Measurements from ENCODE around the gene RASSF10.
"Not testable (repeated sequence)": the region's sequence is repeated elsewhere in the genome, so short reads cannot be mapped to it uniquely, and the experiment has no call there.

RASSF10 gene

GRCh38 chr11:13029872-13030271 lies 20.8 kb downstream of the RASSF10 start:
- DNase-seq = no peak

- DNase-seq = no peak
These were observed 21.7 kb downstream of the RASSF10 start for GRCh38 chr11:13030857-13031256.

GRCh38 chr11:13031349-13031748 lies 22.2 kb downstream of the RASSF10 start:
- DNase-seq = no peak

- DNase-seq = no peak
These were observed 24.8 kb downstream of the RASSF10 start for GRCh38 chr11:13033760-13034533.

- no peak for DNase-seq
These were observed 26.6 kb downstream of the RASSF10 start for GRCh38 chr11:13035711-13036110.

GRCh38 chr11:13036235-13036634 lies 27.1 kb downstream of the RASSF10 start:
- DNase-seq = no peak

- no peak for DNase-seq
These were observed 29.2 kb downstream of the RASSF10 start for GRCh38 chr11:13038366-13038765.

GRCh38 chr11:13039126-13039525 lies 30.0 kb downstream of the RASSF10 start:
- DNase-seq = no peak

- no peak for DNase-seq
These were observed 31.9 kb downstream of the RASSF10 start for GRCh38 chr11:13040969-13041561.

- no peak for DNase-seq
These were observed 33.8 kb downstream of the RASSF10 start for GRCh38 chr11:13042873-13043342.

GRCh38 chr11:13043912-13044628 lies 35.0 kb downstream of the RASSF10 start:
- no peak for DNase-seq

- DNase-seq = not testable (repeated sequence)
These were observed 36.0 kb downstream of the RASSF10 start for GRCh38 chr11:13045089-13045488.

GRCh38 chr11:13045734-13046133 lies 36.6 kb downstream of the RASSF10 start:
- no peak for DNase-seq

- DNase-seq = no peak
These were observed 37.8 kb downstream of the RASSF10 start for GRCh38 chr11:13046637-13047570.

- DNase-seq = no peak
These were observed 38.8 kb downstream of the RASSF10 start for GRCh38 chr11:13047884-13048283.

GRCh38 chr11:13051257-13051656 lies 42.1 kb downstream of the RASSF10 start:
- no peak for DNase-seq

- no peak for DNase-seq
These were observed 43.0 kb downstream of the RASSF10 start for GRCh38 chr11:13052130-13052571.

- no peak for DNase-seq
These were observed 44.3 kb downstream of the RASSF10 start for GRCh38 chr11:13053255-13053917.

GRCh38 chr11:13054278-13054677 lies 45.2 kb downstream of the RASSF10 start:
- no peak for DNase-seq

GRCh38 chr11:13055200-13055599 lies 46.1 kb downstream of the RASSF10 start:
- DNase-seq = no peak

GRCh38 chr11:13061294-13061990 lies 52.3 kb downstream of the RASSF10 start:
- DNase-seq = no peak

Measured in suppressor macrophage treated with lipopolysaccharide for 4 hours (primary cell).